GM15510 (cell line): ENCODE results near the gene DVL3.

ENCODE experiments used
- POLR2A ChIP-seq: IDR thresholded peaks from 3 replicates; pipeline ENCODE4 v1.6.1; 2011; ENCODE audit warnings: borderline replicate concordance; ENCODE audit not compliant: insufficient read length; ENCODE audit errors: extremely low read depth

Gene DVL3

DNA sequence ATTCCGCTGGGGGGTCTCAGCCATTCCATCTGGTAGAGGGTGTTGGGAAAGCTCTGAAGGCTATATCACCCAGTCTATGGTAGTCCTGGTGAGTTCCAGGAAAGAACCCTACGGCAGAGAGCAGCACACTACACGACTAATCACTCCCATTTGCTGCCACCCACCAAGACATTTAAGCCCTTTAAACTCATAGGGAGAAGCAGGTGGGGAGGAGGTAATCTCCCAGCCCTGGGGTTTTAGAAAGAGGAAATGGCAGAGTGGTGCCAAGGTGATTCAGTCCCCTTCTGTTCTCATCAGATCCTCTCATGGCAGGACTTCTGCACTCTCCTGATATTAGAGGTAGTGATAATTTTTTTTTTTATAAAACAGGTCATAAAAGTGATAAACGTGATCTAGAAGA is 63.6 kb downstream of the DVL3 start:
- no peak for TF ChIP-seq POLR2A

DNA sequence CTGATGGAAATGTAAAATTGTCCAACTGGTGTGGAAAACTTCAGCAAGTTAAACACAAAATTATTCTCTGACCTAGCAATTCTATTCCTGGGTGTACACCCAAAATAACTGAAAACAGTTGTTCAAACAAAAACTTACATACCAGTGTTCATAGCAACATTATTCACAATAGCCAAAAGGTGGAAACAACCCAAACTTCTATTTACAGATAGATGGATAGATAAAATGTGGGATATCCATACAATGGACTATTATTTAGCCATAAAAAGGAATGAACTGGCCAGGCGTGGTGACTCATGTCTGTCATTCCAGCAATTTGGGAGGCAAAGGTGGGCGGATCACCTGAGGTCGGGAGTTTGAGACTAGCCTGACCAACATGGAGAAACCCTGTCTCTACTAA is 67.3 kb downstream of the DVL3 start:
- no peak for TF ChIP-seq POLR2A
